ENCODE data around the gene PROC. TPM values are rescaled to one million over a fixed set of nuclear protein-coding genes. Genes with fewer than 3 reads are reported as not detected.

PROC gene
- not detected for total RNA-seq
- polyA plus RNA-seq: under 1 TPM; 0.16 to 0.52 (median 0.21) TPM
- long read RNA-seq, donor 1: 0 reads
- long read RNA-seq, donor 2: 0 reads

- intact Hi-C loops (cut with DNase I; ENCODE audit: low total_unique reads): no loop called here
- H3K4me1 ChIP-seq: peaks cover 24 to 51% (median 41%) of the 10 kb centered on the region in 6 donors
- H3K4me3 ChIP-seq: no peak within 1 kb of the TSS
- no peaks in the 10 kb centered on the region for H3K36me3 ChIP-seq
- no peaks in the 10 kb centered on the region for H3K9me3 ChIP-seq
- H3K27ac ChIP-seq: no peak within 1 kb of the TSS
- peaks cover 0 to 40% (median 17%) of the 10 kb centered on the region in 7 donors for H3K27me3 ChIP-seq (replicated peaks in 1 of 7)
- DNase-seq: no peak
- WGBS, 5 donors: 94 to 100% (median 95%) methylated on average over 8 to 16 of the region's 16 CpGs
- TF ChIP-seq POLR2A (IDR thresholded peaks at IDR 0.05): no peak
- no peak for TF ChIP-seq CTCF (IDR thresholded peaks at IDR 0.05 in 8 of 11, conservative IDR thresholded peaks at IDR 0.05 in 3 of 11)
- TF ChIP-seq POLR2AphosphoS5 (IDR thresholded peaks at IDR 0.05): no peak
These were observed at the start of gene PROC for GRCh38 chr2:127418300-127419111. PROC (plus strand) TSS chr2:127418427; CDS start chr2:127419943, 1,516 bp downstream.

GRCh38 chr2:127370010-127370409, 48.2 kb upstream of the PROC start:
- WGBS, 5 donors: 97 to 99% (median 98%) methylated on average over 10 of the region's 10 CpGs
- intact Hi-C loops (cut with DNase I; ENCODE audit: low total_unique reads): no loop called here
- no peak for DNase-seq

GRCh38 chr2:127371037-127371436, 47.2 kb upstream of the PROC start:
- WGBS, 5 donors: 96 to 98% (median 97%) methylated on average over 11 of the region's 11 CpGs
- Histone ChIP-seq H3K4me1 (peaks cover 0 to 33% (median 12%) of the 10 kb centered on the region in 6 donors), H3K9me3 (peaks cover 10 to 52% (median 37%) of the 10 kb centered on the region in 8 donors), H3K36me3 (peaks cover 0 to 14% (median 0%) of the 10 kb centered on the region in 6 donors), H3K27ac (no peak overlapping the region), H3K4me3 (no peak overlapping the region), H3K27me3 (replicated peaks in 1 of 7) (no peaks in the 10 kb centered on the region)
- no peak for TF ChIP-seq POLR2A (IDR thresholded peaks at IDR 0.05)
- no peak for TF ChIP-seq POLR2AphosphoS5 (IDR thresholded peaks at IDR 0.05)
- TF ChIP-seq CTCF (IDR thresholded peaks at IDR 0.05 in 8 of 11, conservative IDR thresholded peaks at IDR 0.05 in 3 of 11): no peak
- no peak for DNase-seq
- intact Hi-C loops (cut with DNase I; ENCODE audit: low total_unique reads): no loop called here

More at GRCh38 chr2:127370010-127370409, 48.2 kb upstream of the PROC start:
- Histone ChIP-seq H3K27ac (no peak overlapping the region), H3K4me3 (no peak overlapping the region), H3K27me3 (replicated peaks in 1 of 7) (no peaks in the 10 kb centered on the region), H3K4me1 (peaks cover 5 to 43% (median 22%) of the 10 kb centered on the region in 6 donors), H3K9me3 (peaks cover 10 to 48% (median 35%) of the 10 kb centered on the region in 8 donors), H3K36me3 (peaks cover 0 to 14% (median 0%) of the 10 kb centered on the region in 6 donors)
- TF ChIP-seq POLR2A (IDR thresholded peaks at IDR 0.05) (no peak), CTCF (IDR thresholded peaks at IDR 0.05 in 8 of 11, conservative IDR thresholded peaks at IDR 0.05 in 3 of 11) (no peak), POLR2AphosphoS5 (IDR thresholded peaks at IDR 0.05) (no peak)

All from spleen (tissue), 13 donors.